Left lobe of liver (tissue), 2 donors: ENCODE results near the gene KLHL17. TPM values are rescaled to one million over a fixed set of nuclear protein-coding genes. Genes with fewer than 3 reads are reported as not detected.
"Not testable (repeated sequence)": the region's sequence is repeated elsewhere in the genome, so short reads cannot be mapped to it uniquely, and the experiment has no call there.

Experiments used
- ATAC-seq: fragments of 200-7000 bp; cut with Tn5 transposase; one replicate; pipeline ENCODE4 v1.9.1; 2020; ENCODE audit warnings: mild to moderate bottlenecking, moderate library complexity
- DNase-seq: peaks from one replicate; pipeline ENCODE4 v3.0.0-alpha.2; 2020; ENCODE audit warnings: low spot score
- total RNA-seq: library from RNA; stranded (reverse); gene quantifications from one replicate; pipeline ENCODE4 v1.2.1, GENCODE V29; 2021
- donor health status: DM: no; HTN: no; CAD: no; lungs with moderate emphysema.
- donor health status: DM: no; HTN: yes; CAD: no.

The KLHL17 gene
- total RNA-seq, 1 donor from 2014 or later, result 7.3 TPM

DNA sequence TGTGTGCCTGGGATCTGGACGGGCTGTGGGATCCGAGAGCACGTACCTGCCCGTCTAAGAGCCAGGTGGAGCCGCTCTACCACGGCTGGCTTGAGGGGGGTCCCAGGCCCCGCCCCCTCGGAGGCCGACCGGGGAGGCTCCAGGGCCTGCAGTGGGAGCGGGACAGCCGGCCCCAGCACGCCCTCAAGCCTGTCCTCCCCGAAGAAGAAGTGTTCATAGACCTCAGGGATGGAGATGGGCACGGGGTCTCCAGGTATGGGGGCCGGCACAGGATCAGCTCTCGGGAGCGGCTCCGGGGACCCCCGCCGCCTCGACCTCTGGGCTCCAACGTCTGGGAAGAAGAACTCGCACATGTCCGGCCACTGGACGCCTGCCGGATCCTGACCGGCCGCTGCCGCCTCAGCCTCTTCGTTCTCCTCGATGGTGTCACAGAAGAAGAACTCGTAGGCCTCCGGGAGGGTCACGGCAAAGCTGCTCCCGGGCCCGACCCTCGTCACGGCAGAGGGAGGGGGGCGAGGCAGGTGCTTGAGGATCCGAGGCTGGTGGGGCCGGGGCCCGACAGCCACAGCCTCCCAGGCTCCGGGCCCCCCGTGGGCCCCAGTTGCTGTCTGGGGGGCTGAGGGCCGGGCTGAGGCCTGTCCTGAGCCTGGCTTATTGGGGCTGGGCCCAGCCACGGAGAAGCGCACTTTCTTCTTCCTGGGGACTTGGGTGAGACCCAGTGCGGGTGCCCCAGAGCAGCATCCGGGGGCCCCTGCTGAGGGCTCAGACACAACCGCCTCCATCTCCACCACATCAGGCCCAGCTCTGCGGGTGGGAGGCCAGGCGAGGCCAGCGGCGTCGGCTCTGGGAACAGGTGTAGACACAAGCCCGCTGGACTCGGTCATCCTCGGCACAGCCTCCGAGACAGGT, 18.7 kb downstream of the KLHL17 start:
- DNase-seq (no peak), ATAC-seq (no peak)

DNA sequence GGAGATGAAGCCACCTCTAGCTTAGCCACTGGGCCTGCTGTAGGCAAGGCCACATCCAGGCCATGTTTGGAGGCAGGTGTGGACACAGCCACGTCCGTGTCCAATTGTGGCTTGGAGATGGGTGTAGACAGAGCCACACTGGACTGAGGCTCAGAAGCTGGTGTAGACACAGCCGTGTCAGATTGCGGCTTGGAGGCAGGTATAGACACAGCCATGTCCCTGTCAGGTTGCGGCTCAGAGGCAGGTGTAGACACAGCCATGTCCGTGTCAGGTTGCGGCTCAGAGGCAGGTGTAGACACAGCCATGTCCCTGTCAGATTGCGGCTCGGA, 19.3 kb downstream of the KLHL17 start:
- ATAC-seq (no peak), DNase-seq (no peak)

DNA sequence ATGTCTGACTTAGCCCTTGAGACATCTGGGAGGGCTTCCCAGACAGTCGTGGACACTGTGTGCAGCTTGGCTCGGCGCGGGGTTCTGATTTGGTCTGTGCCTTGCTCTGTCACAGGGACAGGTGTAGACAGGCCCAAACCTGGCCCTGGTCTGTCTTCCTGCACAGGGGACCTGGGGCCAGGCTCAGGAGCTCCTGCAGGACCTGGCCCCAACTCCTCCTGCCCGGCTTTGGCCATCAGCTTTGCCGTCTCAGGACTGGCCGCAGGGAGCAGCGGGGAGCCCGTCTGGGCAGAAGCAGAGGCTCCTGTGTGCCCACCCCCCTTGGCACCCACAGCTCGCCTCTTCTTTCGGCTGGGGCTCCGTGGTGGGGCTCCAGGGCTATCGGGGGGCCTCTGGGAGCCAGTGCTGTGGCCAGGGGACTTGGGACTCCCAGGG, 19.8 kb downstream of the KLHL17 start:
- ATAC-seq, result no peak
- no peak for DNase-seq

DNA sequence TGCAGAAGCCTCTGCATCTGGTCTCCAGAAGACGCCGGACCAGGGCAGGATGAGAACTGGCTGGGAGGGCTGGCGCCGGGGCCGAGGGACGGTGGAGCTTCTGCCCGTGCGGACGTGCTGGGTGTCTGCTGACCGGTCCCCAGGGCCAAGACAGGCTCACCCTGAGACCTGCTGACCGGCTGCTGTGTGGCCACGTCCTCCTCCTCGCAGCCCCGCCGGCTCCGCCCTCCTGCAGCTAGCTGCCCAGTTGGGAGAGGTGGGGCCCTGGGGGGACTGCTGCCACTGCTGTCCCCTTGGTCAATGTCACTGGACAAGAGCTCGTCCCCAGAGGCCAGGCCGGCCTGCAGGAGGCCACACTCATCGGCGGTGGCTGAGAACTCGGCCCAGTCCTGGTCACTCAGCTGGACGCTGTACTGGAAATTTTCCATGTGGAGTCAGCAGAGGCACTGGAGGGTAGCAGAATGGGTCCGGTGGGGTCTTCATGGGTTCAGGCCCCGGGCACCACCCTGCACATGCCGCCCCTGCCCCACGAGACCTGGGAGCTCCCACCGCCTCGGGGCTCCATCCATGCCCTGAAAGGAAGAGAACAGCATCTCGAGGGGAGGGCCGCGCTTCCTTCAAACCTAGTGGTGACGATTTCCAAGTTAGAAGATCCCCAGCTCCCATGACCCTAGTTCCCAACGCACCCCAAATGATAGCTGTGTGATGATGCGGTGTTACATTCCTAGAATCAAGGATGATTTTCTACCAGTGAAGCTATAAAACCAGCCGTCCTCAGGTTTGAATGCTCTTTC, 20.4 kb downstream of the KLHL17 start:
- peak; percentile 36 for ATAC-seq
- no peak for DNase-seq

DNA sequence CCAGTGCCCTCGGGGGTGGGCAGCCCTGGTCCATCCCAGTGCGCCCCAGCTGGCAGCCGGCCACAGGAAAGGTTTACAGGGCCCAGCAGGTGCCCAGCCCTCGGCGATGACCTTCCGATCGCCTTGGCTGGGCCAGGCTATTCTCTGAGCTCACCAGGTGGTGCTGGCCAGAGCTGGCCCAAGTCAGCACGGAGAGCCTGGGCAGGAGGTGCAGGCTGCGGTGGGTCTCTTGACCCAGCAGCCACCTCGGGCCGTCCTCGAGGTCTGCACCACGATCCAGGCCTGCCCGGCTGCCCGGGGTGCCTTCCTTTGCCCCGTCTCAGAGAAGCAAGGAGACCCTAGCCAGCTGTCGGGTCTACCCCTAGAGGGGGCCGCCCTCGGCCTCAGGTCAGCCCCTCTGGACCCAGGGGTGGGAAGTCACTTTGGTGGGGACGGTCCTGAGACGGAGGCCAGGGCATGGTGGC, 21.1 kb downstream of the KLHL17 start:
- DNase-seq (no peak), ATAC-seq (no peak)

DNA sequence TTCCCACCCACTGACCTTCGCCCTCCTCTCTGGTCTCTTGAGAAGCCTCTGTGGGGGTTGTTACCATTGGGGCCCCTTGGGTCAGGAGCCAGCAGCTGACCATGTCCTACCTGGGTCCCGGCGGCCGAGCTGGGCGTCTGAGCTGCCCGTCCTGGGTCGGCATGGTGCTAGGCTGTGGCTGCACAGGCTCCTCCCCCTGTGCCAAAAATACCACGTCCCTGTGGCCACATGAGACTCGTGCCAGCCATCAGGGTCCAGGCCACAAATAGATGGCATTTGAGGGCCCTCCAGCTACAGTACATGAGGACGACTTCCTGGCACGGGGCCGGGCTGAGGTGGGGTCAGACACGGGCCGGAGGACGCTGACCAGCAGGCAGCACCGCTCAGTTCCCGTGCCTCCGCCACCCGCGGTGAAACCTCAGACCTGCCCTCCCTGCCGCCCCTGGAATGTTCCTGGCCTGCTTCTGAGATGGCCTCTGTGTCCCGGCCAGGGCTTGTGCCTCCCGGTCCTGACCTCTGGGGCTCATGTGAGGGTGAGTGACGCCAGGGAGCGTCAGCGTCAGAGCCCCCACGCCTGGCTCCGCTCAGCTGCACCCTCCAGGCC, 21.7 kb downstream of the KLHL17 start, which contains the start of gene PERM1:
PERM1 (minus strand) TSS at position 139 of the 604 bp plus-strand sequence. CDS start 1,064 bp downstream, outside the sequence.
- ATAC-seq (no peak), DNase-seq (no peak)

DNA sequence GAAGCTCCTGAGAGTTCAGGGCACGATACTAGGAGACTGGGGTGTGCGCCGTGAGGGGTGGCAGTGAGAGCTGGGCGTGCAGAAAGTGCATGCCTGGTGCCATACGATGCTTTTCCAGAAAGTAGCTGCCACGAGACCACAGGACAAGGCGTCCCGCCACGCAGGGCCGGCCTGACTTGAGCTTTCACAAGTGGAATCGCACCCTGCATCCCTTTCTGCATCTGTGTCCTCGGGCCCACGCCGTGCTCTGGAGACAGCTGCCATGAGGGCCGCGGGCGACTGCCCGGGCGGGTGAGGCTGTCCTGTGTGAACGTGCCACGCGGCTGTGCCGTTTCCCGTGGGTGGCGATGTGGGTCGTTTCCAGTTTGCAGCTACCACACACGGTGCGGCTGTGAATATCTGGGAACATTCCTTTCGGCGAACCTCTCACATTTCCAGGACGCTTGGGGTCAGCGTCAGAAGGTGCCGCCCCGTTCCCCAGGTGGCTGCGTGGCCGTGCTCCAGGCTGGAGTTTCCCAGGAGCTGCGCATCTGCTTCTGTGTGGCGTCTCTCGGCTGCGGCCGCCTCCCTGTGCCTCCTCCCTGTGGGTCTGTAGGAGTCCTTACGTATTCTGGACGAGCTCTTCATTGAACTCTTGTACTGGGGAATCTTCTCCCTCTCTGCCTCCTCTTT, 22.5 kb downstream of the KLHL17 start:
- no peak for DNase-seq

DNA sequence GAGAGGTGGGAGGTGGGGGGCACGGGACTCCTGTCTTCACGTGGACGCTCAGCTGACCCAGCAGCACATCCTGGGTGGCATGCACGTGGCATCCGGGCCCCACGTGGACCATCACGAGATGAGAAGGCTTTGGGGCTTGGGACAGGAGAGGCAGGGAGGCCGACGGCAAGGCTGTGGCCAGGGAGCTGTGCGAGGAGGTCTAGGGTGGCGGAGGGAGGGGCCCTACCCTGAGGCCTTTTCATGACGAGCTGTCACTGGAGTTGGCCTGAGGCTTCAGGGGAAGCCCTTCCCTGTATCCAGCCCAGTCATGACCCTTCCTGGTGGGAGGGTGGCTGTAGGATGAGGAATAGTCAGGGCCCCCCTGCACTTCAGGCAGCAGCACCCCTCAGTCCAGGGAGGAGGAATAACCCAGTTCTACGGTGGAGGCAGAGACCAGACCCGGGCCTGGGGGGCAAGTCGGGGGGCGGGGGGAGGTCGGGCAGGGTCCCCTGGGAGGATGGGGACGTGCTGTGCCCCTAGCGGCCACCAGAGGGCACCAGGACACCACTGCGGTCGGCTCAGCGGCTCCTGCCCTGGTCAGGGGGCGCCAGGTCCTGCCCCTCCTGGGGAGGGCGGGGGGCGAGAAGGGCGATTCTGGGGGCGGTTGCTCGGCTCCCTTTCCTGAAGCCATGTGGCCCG, 23.6 kb downstream of the KLHL17 start:
- ATAC-seq, result peak; percentile 86
- no peak for DNase-seq

More for the DNA sequence above, 22.5 kb downstream of the KLHL17 start:
- no peak for ATAC-seq

DNA sequence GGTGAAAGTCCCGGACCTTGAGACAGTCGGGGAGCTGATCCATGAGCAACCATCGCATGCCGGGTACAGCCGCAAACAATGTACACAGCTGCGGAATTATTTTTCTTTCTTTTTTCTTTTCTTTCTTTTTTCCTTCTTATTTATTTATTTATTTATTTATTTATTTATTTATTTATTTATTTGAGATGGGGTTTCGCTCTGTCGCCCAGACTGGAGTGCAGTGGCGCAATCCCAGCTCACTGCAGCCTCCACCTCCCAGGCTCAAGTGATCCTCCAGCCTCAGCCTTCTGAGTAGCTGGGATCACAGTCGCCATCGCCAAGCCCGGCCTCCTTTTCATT, 24.1 kb downstream of the KLHL17 start:
- DNase-seq, result no peak
- no peak for ATAC-seq

DNA sequence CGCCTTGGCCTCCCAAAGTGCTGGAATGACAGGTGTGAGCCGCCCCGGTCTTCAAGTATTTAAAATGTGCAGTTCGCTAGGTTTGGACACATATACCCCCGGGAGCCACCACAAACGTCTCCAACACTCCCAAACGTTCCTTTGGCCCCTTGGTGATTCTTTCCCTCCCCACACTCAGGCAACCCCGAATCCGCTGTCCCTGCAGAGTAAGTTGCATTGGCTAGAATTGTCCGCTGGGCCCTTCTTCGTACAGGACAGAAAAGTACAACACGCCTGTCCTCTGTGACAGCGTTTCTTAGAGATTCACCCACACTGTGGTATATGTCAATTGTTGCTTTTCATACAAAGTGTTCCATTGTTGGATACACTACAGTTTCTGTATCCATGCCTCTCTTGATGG, 24.7 kb downstream of the KLHL17 start:
- ATAC-seq (no peak), DNase-seq (no peak)

DNA sequence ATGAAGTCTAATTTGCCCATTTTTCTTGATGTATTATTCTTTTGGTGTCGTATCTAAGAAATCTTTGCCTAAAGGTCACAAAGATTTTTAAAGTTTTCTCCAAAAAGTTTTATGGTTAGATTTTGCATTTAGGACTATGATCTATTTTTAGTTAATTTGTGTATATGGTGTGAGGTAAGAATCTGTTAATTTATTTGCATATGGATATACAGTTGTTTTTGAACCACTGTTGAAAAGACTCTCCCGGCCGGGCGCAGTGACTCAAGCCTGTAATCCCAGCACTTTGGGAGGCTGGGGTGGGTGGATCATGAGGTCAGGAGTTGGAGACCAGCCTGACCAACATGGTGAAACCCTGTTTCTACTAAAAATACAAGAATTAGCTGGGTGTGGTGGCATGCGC, 27.7 kb downstream of the KLHL17 start:
- ATAC-seq, DNase-seq: not testable (repeated sequence)

DNA sequence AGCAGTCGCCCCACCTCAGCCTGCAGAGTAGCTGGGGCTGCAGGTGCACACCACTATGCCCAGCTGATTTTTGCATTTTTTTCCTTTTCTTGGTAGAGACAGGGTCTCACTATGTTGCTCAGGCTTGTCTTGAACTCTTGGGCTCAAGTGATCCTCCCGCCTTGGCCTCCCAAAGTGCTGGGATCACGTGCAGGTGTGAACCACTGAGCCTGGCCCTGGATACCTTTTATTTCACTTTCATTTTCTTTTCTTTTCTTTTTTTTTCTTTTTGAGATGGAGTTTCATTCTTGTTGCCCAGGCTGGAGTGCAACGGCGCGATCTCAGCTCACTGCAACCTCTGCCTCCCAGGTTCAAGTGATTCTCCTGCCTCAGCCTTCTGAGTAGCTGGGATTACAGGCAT, 30.9 kb downstream of the KLHL17 start:
- DNase-seq, ATAC-seq: not testable (repeated sequence)

DNA sequence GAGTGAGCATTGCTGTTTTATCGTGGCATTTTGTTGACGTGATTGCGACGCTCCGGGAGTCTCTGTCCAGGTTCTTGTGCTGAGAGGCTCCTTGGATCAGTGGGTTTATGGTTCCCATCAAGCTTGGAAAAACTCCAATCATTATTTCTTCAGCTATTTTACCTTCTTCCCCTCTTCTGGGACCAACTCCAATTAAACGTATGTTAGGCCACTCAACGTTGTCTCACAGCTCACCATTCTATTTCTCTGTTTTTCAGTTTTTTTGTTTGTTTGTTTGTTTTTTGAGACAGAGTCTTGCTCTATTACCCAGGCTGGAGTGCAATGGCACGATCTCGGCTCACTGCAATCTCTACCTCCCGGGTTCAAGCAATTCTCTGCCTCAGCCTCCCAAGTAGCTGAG, 31.5 kb downstream of the KLHL17 start:
- ATAC-seq (no peak), DNase-seq (no peak)

DNA sequence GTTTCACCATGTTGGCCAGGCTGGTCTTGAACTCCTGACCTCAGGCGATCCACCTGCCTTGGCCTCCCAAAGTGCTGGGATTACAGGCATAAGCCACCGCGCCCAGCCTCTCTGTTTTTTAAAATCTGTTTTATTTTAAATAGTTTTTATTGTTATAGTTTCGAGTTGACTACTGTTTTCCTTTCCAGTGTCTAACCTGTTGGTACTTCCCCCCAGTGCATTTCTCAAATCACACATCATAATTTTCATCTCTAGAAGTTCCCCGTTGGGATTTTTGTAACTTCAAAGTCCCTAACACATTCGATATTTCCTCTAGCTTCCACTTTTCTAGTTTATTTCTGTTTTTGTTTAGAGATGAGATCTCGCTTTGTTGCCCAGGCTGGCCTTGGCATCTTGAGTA, 32.0 kb downstream of the KLHL17 start:
- DNase-seq (no peak), ATAC-seq (no peak)

DNA sequence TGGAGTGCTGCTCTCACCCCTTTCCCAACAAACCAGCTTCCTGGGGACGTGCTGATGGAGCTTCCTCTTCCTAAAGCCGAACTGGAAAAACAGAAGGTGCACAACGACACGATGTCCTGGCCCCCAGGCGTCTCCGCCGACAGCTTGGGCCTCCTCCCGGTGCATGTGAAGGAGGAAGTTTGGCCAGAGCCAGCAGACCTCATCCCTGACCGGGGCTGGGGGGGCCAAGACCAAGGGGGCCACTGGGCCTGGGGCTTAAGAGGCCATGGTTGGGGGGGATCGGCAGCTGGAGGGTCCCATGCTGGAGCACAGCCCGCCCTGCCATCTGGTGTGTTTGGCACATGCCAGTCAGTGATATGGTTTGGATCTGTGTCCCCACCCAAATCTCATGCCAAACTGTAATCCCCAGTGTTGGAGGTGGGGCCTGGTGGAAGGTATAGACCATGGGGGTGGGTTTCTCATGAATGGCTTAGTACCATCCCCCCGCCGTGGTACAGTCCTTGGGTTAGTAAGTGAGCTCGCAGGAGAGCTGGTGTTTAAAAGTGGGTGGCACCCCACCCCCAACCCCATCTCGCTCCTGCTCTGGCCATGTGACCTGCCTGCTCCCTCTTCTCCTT, 33.1 kb downstream of the KLHL17 start:
- ATAC-seq (no peak), DNase-seq (no peak)

DNA sequence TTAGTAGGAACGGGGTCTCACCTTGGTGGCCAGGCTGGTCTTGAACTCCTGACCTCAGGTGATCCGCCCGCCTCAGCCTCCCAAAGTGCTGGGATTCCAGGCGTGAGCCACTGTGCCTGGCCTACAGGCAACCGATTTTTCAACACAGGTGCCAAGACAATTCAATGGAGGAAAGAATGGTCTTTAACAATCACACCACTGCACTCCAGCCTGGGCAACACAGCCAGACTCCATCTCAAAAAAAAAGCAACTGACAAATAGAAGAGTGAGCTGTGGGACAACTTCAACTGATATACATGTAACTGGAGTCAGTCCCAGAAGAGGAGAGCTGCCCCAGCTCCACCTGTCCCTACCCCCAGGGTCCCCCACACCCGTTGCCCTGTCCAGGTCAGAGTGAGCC, 34.2 kb downstream of the KLHL17 start:
- not testable (repeated sequence) for DNase-seq, ATAC-seq

DNA sequence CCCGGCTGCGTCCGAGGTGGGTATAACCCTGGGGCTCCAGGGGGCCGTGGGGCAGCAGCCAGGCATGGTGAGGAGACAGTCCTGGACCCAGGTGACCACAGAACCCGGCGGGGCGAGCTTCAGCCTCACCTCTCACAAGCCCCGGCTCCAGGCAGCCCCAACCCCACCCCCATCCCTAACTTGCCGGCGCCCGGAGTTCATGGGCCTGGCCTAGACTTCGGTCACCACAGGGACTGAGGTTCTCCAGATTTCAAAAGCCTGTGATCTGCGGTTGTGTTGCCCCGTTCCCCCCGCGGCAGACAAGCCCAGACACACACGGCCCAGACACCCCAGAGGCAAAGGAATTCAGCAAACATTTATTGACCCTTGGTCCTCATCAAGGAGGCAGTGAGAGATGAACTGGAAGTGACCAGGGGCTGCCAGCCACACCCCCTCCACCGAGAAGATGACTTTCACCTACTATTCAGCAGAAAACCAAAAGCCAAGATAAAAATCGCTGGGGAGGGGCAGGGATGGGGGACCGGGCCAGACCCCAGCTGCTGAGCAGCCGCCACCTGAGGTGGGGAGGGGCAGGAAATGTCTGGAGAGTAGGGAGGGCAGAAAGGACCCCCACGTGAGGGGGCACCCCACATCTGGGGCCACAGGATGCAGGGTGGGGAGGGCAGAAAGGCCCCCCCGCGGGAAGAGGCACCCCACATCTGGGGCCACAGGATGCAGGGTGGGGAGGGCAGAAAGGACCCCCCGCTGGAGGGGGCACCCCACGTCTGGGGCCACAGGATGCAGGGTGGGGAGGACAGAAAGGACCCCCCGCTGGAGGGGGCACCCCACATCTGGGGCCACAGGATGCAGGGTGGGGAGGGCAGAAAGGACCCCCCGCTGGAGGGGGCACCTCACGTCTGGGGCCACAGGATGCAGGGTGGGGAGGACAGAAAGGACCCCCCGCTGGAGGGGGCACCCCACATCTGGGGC, 35.6 kb downstream of the KLHL17 start:
- DNase-seq (no peak), ATAC-seq (no peak)

DNA sequence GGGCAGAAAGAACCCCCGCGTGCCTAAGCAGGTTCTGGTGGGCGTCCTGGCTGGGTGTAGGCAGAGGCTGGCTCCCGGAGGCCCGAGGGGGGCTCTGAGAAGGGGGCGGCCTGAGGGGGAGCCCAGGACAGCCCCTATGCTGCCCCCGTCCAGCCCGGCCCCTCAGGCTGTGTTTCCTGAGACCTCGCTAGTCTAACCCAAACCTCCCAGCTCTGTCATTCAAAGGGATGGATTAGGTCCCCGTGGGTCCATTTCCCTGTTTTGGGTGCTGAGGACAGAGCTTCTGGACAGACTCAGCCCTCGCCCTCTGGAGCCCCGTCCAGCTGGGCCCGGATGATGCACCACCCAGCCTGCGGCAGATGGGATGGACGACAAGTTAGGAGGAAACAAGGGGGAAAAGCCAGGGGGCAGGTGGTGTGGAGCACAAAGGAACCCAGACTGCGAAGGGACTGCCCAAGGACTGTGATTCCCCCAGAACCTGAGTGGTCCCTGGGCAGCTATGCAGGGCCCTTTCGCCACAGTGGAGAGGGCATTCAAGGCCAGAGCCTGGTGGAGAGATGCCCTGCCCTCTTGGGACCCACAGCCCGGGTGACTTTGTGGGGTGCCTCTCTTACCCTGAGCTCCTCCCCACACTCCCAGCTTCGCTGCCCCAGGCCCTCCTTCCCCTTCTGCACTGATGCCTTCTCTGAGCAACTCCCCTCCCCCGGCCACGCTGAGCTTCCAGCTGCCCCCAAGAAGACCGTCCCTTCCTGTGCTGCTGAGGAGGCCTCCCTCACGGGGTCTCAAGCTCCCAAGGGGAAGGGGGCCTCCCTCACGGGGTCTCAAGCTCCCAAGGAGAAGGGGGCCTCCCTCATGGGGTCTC, 36.7 kb downstream of the KLHL17 start:
- ATAC-seq, result no peak

More for the DNA sequence above, 36.7 kb downstream of the KLHL17 start:
- no peak for DNase-seq
